ENCODE data around the gene PLXDC2. TPM values are rescaled to one million over a fixed set of nuclear protein-coding genes. Genes with fewer than 3 reads are reported as not detected.

Gene PLXDC2
- total RNA-seq, 1 experiment from 2014 or later, result 38.7 TPM

GRCh38 chr10:19795684-19796083 is 20.5 kb upstream of the PLXDC2 start:
- Histone ChIP-seq H3K27ac (ENCODE audit: insufficient read length, low read depth, low read length) (no peak overlapping the region), H3K9ac (ENCODE audit: extremely low read depth, insufficient read length, low read length) (no peak overlapping the region), H4K91ac (ENCODE audit: insufficient read length, low read depth, low read length) (no peak overlapping the region), H2BK15ac (ENCODE audit: low read depth, low read length) (no peak overlapping the region), H3K4me1 (ENCODE audit: insufficient read depth, low read length) (no peaks in the 10 kb centered on the region), H4K20me1 (ENCODE audit: control insufficient read depth, insufficient read depth, insufficient read length) (no peaks in the 10 kb centered on the region), H3T11ph (ENCODE audit: low read length) (no peak overlapping the region), H2BK12ac (ENCODE audit: insufficient read length, low read depth, low read length) (no peak overlapping the region), H3K9me3 (ENCODE audit: control insufficient read depth, low read depth, low read length) (no peaks in the 10 kb centered on the region), H3K56ac (ENCODE audit: insufficient read length, low read depth, low read length) (no peak overlapping the region), H3K23ac (ENCODE audit: insufficient read length, low read depth, low read length) (no peak overlapping the region), H2BK5ac (ENCODE audit: insufficient read length, low read length) (no peak overlapping the region), H4K5ac (ENCODE audit: insufficient read length, low read depth, low read length) (no peak overlapping the region), H3K23me2 (ENCODE audit: insufficient read length, low read depth, low read length, poor library complexity, severe bottlenecking) (no peaks in the 10 kb centered on the region), H3K4ac (ENCODE audit: low read depth, low read length) (no peak overlapping the region), H2BK120ac (ENCODE audit: low read depth, low read length, poor library complexity, severe bottlenecking) (no peak overlapping the region), H2AFZ (ENCODE audit: low read length) (no peak overlapping the region), H3K27me3 (ENCODE audit: insufficient read depth, low read length) (no peaks in the 10 kb centered on the region), H2AK5ac (ENCODE audit: insufficient read length, low read length) (no peak overlapping the region), H3K18ac (ENCODE audit: insufficient read length, low read depth, low read length) (no peak overlapping the region), H3K79me1 (ENCODE audit: insufficient read depth, low read depth, low read length, poor library complexity, severe bottlenecking) (no peaks in the 10 kb centered on the region), H3K4me2 (ENCODE audit: insufficient read depth, insufficient read length, low read length) (no peak overlapping the region), H2BK20ac (ENCODE audit: low read depth, low read length, poor library complexity, severe bottlenecking) (no peak overlapping the region), H3K14ac (ENCODE audit: insufficient read depth, low read length) (no peak overlapping the region), H4K8ac (replicated peaks; ENCODE audit: insufficient read length, low read depth, low read length) (no peak overlapping the region), H3K79me2 (ENCODE audit: insufficient read depth, low read length) (no peaks in the 10 kb centered on the region)
- TF ChIP-seq, protein P1, sequence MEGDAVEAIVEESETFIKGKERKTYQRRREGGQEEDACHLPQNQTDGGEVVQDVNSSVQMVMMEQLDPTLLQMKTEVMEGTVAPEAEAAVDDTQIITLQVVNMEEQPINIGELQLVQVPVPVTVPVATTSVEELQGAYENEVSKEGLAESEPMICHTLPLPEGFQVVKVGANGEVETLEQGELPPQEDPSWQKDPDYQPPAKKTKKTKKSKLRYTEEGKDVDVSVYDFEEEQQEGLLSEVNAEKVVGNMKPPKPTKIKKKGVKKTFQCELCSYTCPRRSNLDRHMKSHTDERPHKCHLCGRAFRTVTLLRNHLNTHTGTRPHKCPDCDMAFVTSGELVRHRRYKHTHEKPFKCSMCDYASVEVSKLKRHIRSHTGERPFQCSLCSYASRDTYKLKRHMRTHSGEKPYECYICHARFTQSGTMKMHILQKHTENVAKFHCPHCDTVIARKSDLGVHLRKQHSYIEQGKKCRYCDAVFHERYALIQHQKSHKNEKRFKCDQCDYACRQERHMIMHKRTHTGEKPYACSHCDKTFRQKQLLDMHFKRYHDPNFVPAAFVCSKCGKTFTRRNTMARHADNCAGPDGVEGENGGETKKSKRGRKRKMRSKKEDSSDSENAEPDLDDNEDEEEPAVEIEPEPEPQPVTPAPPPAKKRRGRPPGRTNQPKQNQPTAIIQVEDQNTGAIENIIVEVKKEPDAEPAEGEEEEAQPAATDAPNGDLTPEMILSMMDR (conservative IDR thresholded peaks at IDR 0.05), result no peak
- Mint-ChIP-seq H3K27me3 (ENCODE audit: low read depth) (no peaks in the 10 kb centered on the region), H3K4me3 (no peak overlapping the region), H3K4me1 (no peaks in the 10 kb centered on the region), H3K36me3 (ENCODE audit: insufficient read depth in 1 of 3, low read depth in 3 of 3) (peaks cover 0 to 6% (median 2%) of the 10 kb centered on the region in 3 experiments; a peak in 3 of 7 replicates), H3K9me3 (peaks cover 4 to 7% of the 10 kb centered on the region in 2 experiments; a peak in 4 of 5 replicates), H3K27ac (no peak overlapping the region)
- WGBS (ENCODE audit: extremely low coverage, insufficient read length, low lambda C conversion rate), result no CpG with 5 or more reads among the region's 5 CpGs
- no peak for DNase-seq

Data from H9 (cell line).